Activated CD4-positive, alpha-beta T cell treated with anti-CD3 and anti-CD28 coated beads, Interleukin-2, Interleukin-4, amounts not matched to agents 100 ng/mL and 50 ng/mL, durations not matched to agents 16 hours and 8 hours (primary cell): ENCODE data around the gene ZCCHC24.

Experiments
- DNase-seq: peaks from one replicate; pipeline ENCODE4 v3.0.0-alpha.2; 2020; ENCODE audit warnings: low spot score

ZCCHC24 gene

DNA sequence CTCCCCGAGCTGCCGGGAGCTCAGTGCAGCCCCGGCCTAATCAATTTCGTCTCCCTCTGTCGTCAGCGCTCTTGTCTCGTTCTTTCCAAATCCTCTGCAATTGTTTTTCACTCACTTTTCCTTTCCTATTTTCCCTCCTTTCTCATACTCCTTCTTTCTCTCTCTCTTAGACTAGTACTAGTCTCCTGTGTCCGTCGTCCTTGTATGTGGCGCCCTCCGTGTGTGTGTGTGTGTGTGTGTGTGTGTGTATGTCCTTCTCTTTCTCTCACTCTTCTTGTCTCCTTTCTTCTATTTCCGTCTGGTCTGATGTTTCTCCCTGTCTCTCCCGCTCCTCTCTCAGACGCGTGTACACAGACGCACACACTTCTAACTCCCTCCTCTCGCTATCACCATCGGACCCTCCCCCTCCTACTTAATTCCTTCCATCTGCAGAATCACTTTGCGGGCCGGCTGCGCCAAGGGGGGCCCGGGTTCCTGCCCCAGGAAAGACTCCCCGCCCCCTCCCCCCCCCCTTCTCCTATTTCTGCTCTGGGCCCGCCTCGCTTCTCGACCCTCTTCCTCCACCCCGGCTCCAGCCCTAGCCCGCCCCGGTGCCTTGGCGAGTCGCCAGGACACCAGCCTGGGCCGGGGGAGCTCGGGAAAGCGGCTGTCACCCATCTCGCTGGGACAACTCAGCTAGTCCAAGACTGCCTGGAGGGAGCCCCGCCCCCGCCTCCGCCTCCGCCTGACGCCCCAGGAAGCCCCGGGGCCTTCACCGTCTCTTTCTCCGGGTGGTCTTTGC is 743 bp upstream of the ZCCHC24 start:
- no peak for DNase-seq

- DNase-seq: peak; percentile 30
Observed at GRCh38 chr10:79444199-79445119, 965 bp downstream of the ZCCHC24 start.

GRCh38 chr10:79443338-79444198 is 1.9 kb downstream of the ZCCHC24 start:
- no peak for DNase-seq

GRCh38 chr10:79442171-79443040 is 3.0 kb downstream of the ZCCHC24 start:
- no peak for DNase-seq

- DNase-seq: no peak
Observed at GRCh38 chr10:79441433-79441832, 4.0 kb downstream of the ZCCHC24 start.

GRCh38 chr10:79440281-79440680 is 5.1 kb downstream of the ZCCHC24 start:
- DNase-seq: no peak

DNA sequence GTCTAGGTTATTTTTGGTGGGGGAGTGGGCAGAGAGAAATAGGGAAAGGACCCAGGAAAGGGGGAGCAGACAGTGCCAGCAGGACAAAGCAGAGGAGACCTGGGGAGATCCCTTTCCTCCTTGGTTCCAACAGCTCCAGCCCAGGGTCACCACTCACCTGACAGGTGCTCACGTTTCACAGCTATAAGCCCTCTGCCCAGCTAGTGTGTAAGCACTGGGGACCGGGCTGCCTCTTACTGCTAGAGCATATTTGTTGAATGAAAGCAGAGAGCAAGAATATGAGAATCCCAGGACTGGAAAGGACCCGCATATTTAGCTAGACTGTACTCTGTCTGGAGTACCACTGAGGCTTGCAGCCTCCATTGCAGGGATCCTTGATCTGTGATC is 6.7 kb downstream of the ZCCHC24 start:
- DNase-seq: no peak

GRCh38 chr10:79438021-79438698 is 7.3 kb downstream of the ZCCHC24 start:
- DNase-seq: no peak

DNA sequence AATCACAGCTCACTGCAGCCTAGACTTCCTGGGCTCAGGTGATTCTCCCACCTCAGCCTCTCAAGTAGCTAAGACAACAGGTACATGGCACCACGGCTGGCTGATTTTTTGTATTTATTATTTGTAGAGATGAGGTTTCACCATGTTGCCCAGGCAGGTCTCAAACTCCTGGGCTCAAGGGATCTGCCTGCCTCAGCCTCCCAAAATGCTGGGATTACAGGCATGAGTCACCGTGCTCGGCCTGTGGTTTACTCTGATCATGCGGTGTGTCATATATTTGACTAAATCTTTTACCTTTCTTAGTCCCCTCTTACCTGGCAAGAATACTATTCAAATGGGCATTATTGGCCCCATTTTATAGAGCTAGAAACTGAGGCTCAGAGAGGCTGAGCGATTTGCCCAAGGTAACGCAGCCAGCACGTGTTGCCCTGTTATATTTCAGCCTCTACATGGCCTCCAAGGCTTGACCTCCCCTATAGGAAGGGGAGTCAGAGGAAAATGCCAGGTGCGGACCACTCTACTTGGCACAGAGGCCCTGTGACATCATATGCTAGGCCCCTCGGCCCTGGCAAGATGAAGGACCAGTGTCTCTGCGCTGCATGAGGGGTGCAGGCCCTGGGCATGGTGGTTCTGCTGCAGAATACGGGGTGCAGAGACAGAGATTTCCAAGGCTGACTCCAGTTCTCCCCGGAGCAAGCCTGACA is 8.2 kb downstream of the ZCCHC24 start:
- no peak for DNase-seq

DNA sequence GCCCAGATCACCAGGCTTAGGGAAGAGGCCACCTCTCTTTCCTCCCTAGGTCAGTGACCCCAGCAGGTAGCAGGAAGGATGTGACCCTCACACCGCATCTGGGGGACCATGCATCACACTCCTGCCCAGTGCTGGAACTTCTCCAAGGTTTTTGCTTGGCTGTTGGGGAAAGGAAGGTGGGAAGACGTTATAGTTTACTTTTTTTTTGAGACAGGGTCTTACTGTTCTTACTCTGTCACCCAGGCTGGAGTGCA is 8.6 kb downstream of the ZCCHC24 start:
- no peak for DNase-seq

GRCh38 chr10:79436066-79436849 is 9.2 kb downstream of the ZCCHC24 start:
- no peak for DNase-seq

DNA sequence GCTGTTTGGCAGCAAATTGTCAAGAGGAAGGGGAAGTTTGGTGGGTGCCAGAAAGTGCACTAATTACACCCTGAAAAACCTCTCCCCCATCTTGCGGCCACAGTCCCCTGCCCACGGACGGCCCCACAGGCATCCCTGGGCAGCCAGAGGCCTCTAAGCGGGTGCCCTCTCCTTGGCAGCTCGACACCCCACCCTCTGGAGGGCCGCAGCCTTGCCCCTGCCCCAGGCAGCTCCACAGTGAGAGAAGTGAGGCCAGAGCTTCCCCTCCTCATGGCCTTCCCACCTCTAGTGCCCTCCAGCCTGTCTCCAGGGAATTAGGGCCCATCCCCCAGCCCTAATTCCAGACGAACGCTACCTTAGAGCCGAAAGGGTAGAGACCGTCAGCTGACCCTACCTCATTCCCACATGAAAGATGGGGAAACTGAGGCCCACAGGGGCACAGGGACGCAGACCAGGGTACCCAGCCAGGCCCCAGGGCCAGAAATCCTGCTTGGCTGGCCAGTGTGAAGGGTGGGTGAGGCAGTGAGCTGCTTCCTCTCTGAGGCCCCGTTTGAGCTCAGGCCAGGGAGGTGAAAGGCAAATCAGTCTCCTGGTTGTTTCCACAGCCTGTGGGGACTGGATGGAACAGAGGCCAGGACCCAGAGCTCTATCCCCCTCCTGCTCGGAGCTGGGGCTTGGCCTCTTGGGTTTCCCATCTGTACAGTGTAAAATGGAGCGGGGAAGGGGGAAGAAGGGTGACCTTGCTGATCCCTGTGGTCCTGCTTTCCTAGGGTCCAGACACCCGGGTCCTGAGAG is 10.0 kb downstream of the ZCCHC24 start:
- no peak for DNase-seq

DNA sequence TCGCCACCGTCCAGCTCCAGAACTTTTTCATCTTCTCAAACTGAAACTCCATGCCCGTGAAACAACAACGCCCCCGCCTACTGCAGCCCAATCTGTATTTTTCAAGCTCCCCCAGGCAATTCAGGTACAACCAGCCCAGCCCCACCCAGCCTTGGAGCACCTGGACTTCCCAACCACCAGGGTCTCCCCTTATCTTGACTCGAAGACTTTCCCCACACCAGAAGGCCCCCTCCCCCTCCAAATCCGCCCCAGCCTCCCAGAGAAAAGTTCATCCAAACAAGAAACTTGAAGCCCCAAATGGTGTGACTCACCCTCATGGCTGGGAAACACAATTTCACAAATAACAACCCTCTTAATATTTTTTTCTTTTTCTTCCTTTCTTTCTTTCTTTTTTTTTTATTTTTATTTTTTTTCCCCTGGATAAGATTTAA is 10.6 kb downstream of the ZCCHC24 start:
- DNase-seq: no peak

GRCh38 chr10:79434223-79434687 is 11.2 kb downstream of the ZCCHC24 start:
- DNase-seq: peak; percentile 55

GRCh38 chr10:79433324-79434222 is 11.9 kb downstream of the ZCCHC24 start:
- DNase-seq: no peak

GRCh38 chr10:79431891-79432831 is 13.3 kb downstream of the ZCCHC24 start:
- no peak for DNase-seq
